ENCODE results near the gene WDR82.

- TF ChIP-seq ZNF687 (IDR thresholded peaks at IDR 0.05) (no peak), ZBED1 (IDR thresholded peaks at IDR 0.05; ENCODE audit: borderline replicate concordance) (no peak), MYC (IDR thresholded peaks at IDR 0.05; ENCODE audit: insufficient read depth, insufficient read length, insufficient replicate concordance, low read length, severe bottlenecking) (no peak), SPI1 (IDR thresholded peaks at IDR 0.05; ENCODE audit: borderline replicate concordance, insufficient read depth, low read depth, low read length) (no peak), CTCF (IDR thresholded peaks at IDR 0.05 in 2 of 3, conservative IDR thresholded peaks at IDR 0.05 in 1 of 3; ENCODE audit: control insufficient read depth in 2 of 3, extremely low read depth in 1 of 3, insufficient read depth in 1 of 3, low read depth in 3 of 3, low read length in 3 of 3) (no peak), ATF7 (IDR thresholded peaks at IDR 0.05; ENCODE audit: low read depth) (no peak), YY1 (IDR thresholded peaks at IDR 0.05; ENCODE audit: low read depth, low read length) (no peak), RCOR1 (conservative IDR thresholded peaks at IDR 0.05; ENCODE audit: low read depth, low read length) (no peak), MEF2A (IDR thresholded peaks at IDR 0.05; ENCODE audit: insufficient read depth, low read depth, low read length) (no peak)
Measured at GRCh38 chr3:52283306-52283705, 4.9 kb upstream of the WDR82 start.
